22Rv1 (cell line): ENCODE results near the gene TBCEL.
"Not testable (repeated sequence)": the region's sequence is repeated elsewhere in the genome, so short reads cannot be mapped to it uniquely, and the experiment has no call there.

Source experiments
- H3K27ac ChIP-seq: fragments of 450-650 bp; 2 replicates; pipeline ENCODE4 v1.5.1; 2017
- ZFX ChIP-seq: fragments of 450-650 bp; IDR thresholded peaks from 2 replicates; pipeline ENCODE4 v1.6.1; 2017; ENCODE audit warnings: antibody characterized with exemption, borderline replicate concordance
- TF ChIP-seq, protein P1 (sequence below): fragments of 450-650 bp; IDR thresholded peaks from 2 replicates; pipeline ENCODE4 v1.5.1; 2017; ENCODE audit warnings: mild to moderate bottlenecking

Gene TBCEL

DNA sequence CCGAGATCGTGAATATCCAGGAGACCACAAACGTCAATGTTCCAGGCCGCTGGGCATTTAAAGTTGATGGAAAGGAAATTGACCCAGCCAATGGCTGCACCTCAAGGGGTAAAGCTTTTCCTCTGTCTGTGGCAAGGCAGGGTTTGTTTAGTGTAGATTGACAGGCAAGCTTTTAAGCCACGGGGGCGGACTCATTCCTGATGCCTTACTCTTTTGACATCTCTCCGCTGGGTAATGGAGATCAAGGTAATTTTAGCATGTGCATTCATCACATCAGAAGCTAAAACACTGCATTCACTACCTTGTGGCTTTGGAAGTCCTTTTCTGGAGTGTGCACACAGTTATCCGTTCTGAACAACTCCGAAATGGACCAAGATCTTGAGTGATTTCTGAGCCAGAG lies 89.7 kb downstream of the TBCEL start:
- TF ChIP-seq ZFX = no peak
- TF ChIP-seq, protein P1, sequence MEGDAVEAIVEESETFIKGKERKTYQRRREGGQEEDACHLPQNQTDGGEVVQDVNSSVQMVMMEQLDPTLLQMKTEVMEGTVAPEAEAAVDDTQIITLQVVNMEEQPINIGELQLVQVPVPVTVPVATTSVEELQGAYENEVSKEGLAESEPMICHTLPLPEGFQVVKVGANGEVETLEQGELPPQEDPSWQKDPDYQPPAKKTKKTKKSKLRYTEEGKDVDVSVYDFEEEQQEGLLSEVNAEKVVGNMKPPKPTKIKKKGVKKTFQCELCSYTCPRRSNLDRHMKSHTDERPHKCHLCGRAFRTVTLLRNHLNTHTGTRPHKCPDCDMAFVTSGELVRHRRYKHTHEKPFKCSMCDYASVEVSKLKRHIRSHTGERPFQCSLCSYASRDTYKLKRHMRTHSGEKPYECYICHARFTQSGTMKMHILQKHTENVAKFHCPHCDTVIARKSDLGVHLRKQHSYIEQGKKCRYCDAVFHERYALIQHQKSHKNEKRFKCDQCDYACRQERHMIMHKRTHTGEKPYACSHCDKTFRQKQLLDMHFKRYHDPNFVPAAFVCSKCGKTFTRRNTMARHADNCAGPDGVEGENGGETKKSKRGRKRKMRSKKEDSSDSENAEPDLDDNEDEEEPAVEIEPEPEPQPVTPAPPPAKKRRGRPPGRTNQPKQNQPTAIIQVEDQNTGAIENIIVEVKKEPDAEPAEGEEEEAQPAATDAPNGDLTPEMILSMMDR = no peak
- no peak overlapping the region for H3K27ac ChIP-seq

DNA sequence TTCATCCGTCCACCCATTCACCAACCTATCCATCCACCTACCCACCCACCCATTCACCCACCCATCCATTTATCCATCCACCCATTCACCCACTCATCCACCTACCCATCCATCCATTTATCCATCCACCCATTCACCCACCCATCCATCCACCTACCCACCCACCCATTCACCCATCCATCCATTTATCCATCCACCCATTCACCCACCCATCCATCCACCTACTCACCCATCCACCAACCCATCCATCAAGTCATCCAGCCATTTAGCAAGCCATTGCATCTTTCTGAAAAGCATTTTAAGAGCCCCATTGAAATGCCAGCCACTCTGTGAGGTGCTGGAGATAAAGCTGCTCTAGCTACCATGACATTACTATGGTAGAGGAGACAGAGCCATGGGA lies 91.1 kb downstream of the TBCEL start:
- H3K27ac ChIP-seq = not testable (repeated sequence)

- TF ChIP-seq ZFX = no peak
- TF ChIP-seq, protein P1 = no peak
- H3K27ac ChIP-seq = no peak overlapping the region
Observed at GRCh38 chr11:121117788-121118187, 93.9 kb downstream of the TBCEL start.

DNA sequence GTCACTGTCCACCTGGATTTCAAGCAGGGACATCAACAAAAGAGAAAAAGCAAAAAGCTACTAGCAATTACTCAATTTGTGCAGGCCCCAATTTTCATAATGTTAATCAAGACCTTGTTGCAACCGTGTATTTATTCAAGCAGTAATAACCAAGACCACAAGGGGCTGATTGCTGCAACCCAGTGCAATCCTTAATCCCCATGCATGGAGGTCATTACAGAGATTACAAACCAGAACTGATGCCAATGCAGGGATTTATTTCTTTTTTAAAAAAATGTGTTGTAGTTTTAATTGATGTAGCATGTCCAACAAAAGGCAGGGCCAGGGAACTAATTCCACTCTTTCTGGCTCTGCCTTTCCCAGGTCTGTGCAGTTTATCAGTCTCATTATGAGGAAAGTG lies 95.5 kb downstream of the TBCEL start:
- H3K27ac ChIP-seq = no peak overlapping the region
- no peak for TF ChIP-seq ZFX
- TF ChIP-seq, protein P1 = peak; percentile 41; the same call in 1 of the 2 replicates

- H3K27ac ChIP-seq = no peak overlapping the region
- TF ChIP-seq, protein P1 = no peak
- no peak for TF ChIP-seq ZFX
Observed at GRCh38 chr11:121122328-121122727, 98.4 kb downstream of the TBCEL start.

- H3K27ac ChIP-seq = no peak overlapping the region
- no peak for TF ChIP-seq ZFX
- TF ChIP-seq, protein P1 = no peak
Observed at GRCh38 chr11:121123496-121124069, 99.7 kb downstream of the TBCEL start.

DNA sequence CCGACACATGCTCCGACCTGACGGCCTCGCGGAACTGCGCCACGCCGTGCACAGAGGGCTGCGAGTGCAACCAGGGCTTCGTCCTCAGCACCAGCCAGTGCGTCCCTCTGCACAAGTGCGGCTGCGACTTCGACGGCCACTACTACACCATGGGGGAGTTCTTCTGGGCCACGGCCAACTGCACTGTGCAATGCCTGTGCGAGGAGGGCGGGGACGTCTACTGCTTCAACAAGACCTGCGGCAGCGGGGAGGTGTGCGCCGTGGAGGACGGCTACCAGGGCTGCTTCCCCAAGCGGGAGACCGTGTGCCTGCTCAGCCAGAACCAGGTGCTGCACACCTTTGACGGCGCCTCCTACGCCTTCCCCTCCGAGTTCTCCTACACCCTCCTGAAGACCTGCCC lies 103.9 kb downstream of the TBCEL start:
- no peak overlapping the region for H3K27ac ChIP-seq
- TF ChIP-seq, protein P1 = no peak
- TF ChIP-seq ZFX = no peak
